IMR-90 (cell line): ENCODE data around the gene PIWIL4. TPM values are rescaled to one million over a fixed set of nuclear protein-coding genes. Genes with fewer than 3 reads are reported as not detected.

Experiments used
- ATAC-seq: fragments of 200-7000 bp; cut with Tn5 transposase; 2 replicates; pipeline ENCODE4 v1.9.1; 2020; ENCODE audit warnings: low read depth, mild to moderate bottlenecking, moderate library complexity
- BruUV-seq: library from RNA; stranded (reverse); fragments of 400-500 nt; replicated peaks from 2 replicates; lab custom pipeline; 2021; lab: Mats Ljungman, UMichigan
- CTCF ChIA-PET: fragments of 300-600 bp; formaldehyde crosslinking; extraction: SDS; loops from one replicate; lab custom pipeline; 2021; ENCODE audit warnings: antibody characterized with exemption; lab: Yijun Ruan, JAX
- POLR2A ChIA-PET: fragments of 300-600 bp; sonication (Branson Sonifier 250); formaldehyde crosslinking; loops from one replicate; lab custom pipeline; 2022; ENCODE audit warnings: antibody characterized with exemption; ENCODE audit not compliant: unreplicated experiment; lab: Charles Lee
- DNase-seq: peaks from one replicate; pipeline ENCODE4 v3.0.0; 2013
- H2AFZ ChIP-seq: replicated peaks from 2 replicates; pipeline ENCODE3; 2013; ENCODE audit warnings: low read length, mild to moderate bottlenecking; ENCODE audit not compliant: poor library complexity
- H2AK5ac ChIP-seq: 2 replicates; pipeline ENCODE4 v1.6.1; 2013; ENCODE audit warnings: low read depth, low read length, inconsistent platforms
- H2AK9ac ChIP-seq: replicated peaks from 2 replicates; pipeline ENCODE3; 2013; ENCODE audit warnings: mild to moderate bottlenecking, low read depth, low read length, moderate library complexity; ENCODE audit not compliant: poor library complexity
- H2BK120ac ChIP-seq: 2 replicates; pipeline ENCODE4 v1.6.1; 2013; ENCODE audit warnings: low read depth, low read length, inconsistent platforms
- H2BK15ac ChIP-seq: 3 replicates; pipeline ENCODE4 v1.6.1; 2013; ENCODE audit warnings: low read depth, low read length, inconsistent platforms
- H2BK20ac ChIP-seq: 2 replicates; pipeline ENCODE4 v1.6.1; 2013; ENCODE audit warnings: low read depth, mild to moderate bottlenecking, inconsistent platforms, low read length, moderate library complexity
- H2BK5ac ChIP-seq: 2 replicates; pipeline ENCODE4 v1.6.1; 2013; ENCODE audit warnings: mild to moderate bottlenecking, low read depth, low read length, inconsistent platforms; ENCODE audit not compliant: poor library complexity, severe bottlenecking
- H3K14ac ChIP-seq: replicated peaks from 2 replicates; pipeline ENCODE4 v1.6.1; 2013; ENCODE audit warnings: low read depth, low read length, inconsistent platforms
- H3K18ac ChIP-seq: 2 replicates; pipeline ENCODE4 v1.6.1; 2013; ENCODE audit warnings: low read depth, low read length, control low read depth
- H3K23ac ChIP-seq: 2 replicates; pipeline ENCODE4 v1.6.1; 2013; ENCODE audit warnings: low read depth, low read length, inconsistent platforms
- H3K27ac ChIP-seq: 2 replicates; pipeline ENCODE4 v1.5.1; 2013; ENCODE audit warnings: mild to moderate bottlenecking, control low read depth, low read length; ENCODE audit not compliant: insufficient read depth
- H3K27me3 ChIP-seq: 2 replicates; pipeline ENCODE4 v1.6.1; 2013; ENCODE audit warnings: low read length; ENCODE audit not compliant: control insufficient read depth, insufficient read depth
- H3K36me3 ChIP-seq: 2 replicates; pipeline ENCODE4 v1.6.1; 2013; ENCODE audit warnings: low read length, mixed read lengths; ENCODE audit not compliant: control insufficient read depth, insufficient read depth
- H3K4ac ChIP-seq: 2 replicates; pipeline ENCODE4 v1.6.1; 2013; ENCODE audit warnings: low read depth, low read length, inconsistent platforms
- H3K4me1 ChIP-seq: 2 replicates; pipeline ENCODE4 v1.6.1; 2013; ENCODE audit warnings: low read length, mixed read lengths; ENCODE audit not compliant: control insufficient read depth, insufficient read depth
- H3K4me2 ChIP-seq: 2 replicates; pipeline ENCODE4 v1.6.1; 2013; ENCODE audit warnings: low read depth, mild to moderate bottlenecking, control low read depth, low read length, moderate library complexity
- H3K4me3 ChIP-seq: 2 replicates; pipeline ENCODE4 v1.5.1; 2013; ENCODE audit warnings: low read depth, mild to moderate bottlenecking, control low read depth, low read length, moderate library complexity; ENCODE audit not compliant: insufficient read depth
- H3K56ac ChIP-seq: 2 replicates; pipeline ENCODE4 v1.6.1; 2013; ENCODE audit warnings: low read length, inconsistent platforms; ENCODE audit not compliant: insufficient read depth; ENCODE audit errors: extremely low read depth
- H3K79me1 ChIP-seq, 2 experiments: 2 replicates each; pipeline ENCODE4 v1.6.1; 2013; ENCODE audit warnings: low read length in 2 of 2, inconsistent platforms in 1 of 2, low read depth in 1 of 2
- H3K9ac ChIP-seq: 2 replicates; pipeline ENCODE4 v1.6.1; 2013; ENCODE audit warnings: low read depth, low read length, control low read depth
- H3K9me1 ChIP-seq: 2 replicates; pipeline ENCODE4 v1.6.1; 2013; ENCODE audit warnings: low read length, inconsistent platforms; ENCODE audit not compliant: insufficient read depth
- H3K9me3 ChIP-seq: 2 replicates; pipeline ENCODE4 v1.6.1; 2013; ENCODE audit warnings: low read length; ENCODE audit not compliant: control insufficient read depth, insufficient read depth
- H4K20me1 ChIP-seq: 2 replicates; pipeline ENCODE4 v1.6.1; 2013; ENCODE audit warnings: low read length, inconsistent platforms; ENCODE audit not compliant: insufficient read depth
- H4K5ac ChIP-seq: 2 replicates; pipeline ENCODE4 v1.6.1; 2013; ENCODE audit warnings: mild to moderate bottlenecking, low read depth, low read length, control low read depth
- H4K8ac ChIP-seq, 2 experiments: 2 replicates each; pipeline ENCODE4 v1.6.1; 2013; ENCODE audit warnings: low read depth in 2 of 2, low read length in 2 of 2, control low read depth in 1 of 2, inconsistent platforms in 1 of 2
- H4K91ac ChIP-seq: 2 replicates; pipeline ENCODE4 v1.6.1; 2013; ENCODE audit warnings: low read depth, low read length, inconsistent platforms; ENCODE audit not compliant: insufficient read depth
- BHLHE40 ChIP-seq: fragments of 150-350 bp; IDR thresholded peaks from 2 replicates; pipeline ENCODE4 v1.6.1; 2016; ENCODE audit warnings: mild to moderate bottlenecking, low read depth, low read length
- CEBPB ChIP-seq: IDR thresholded peaks from 2 replicates; pipeline ENCODE4 v1.6.1; 2012; ENCODE audit warnings: low read depth, low read length, improper control_type of control experiment
- CHD1 ChIP-seq: IDR thresholded peaks from 2 replicates; pipeline ENCODE4 v1.6.1; 2012; ENCODE audit warnings: low read depth, low read length, improper control_type of control experiment
- FOS ChIP-seq: fragments of 150-350 bp; IDR thresholded peaks from 2 replicates; pipeline ENCODE4 v1.6.1; 2016; ENCODE audit warnings: low read depth, low read length
- MAZ ChIP-seq: IDR thresholded peaks from 2 replicates; pipeline ENCODE4 v1.6.1; 2012; ENCODE audit warnings: low read depth, mild to moderate bottlenecking, low read length, improper control_type of control experiment, moderate library complexity, borderline replicate concordance
- MXI1 ChIP-seq: IDR thresholded peaks from 2 replicates; pipeline ENCODE4 v1.6.1; 2012; ENCODE audit warnings: low read depth, mild to moderate bottlenecking, low read length, moderate library complexity, borderline replicate concordance
- NFE2L2 ChIP-seq: fragments of 150-350 bp; IDR thresholded peaks from 2 replicates; pipeline ENCODE4 v1.6.1; 2016; ENCODE audit warnings: low read depth, mild to moderate bottlenecking, low read length
- RAD21 ChIP-seq: IDR thresholded peaks from 2 replicates; pipeline ENCODE4 v1.6.1; 2012; ENCODE audit warnings: low read length, improper control_type of control experiment
- RCOR1 ChIP-seq: IDR thresholded peaks from 2 replicates; pipeline ENCODE4 v1.6.1; 2012; ENCODE audit warnings: mild to moderate bottlenecking, low read length, improper control_type of control experiment; ENCODE audit not compliant: insufficient replicate concordance
- RFX5 ChIP-seq: IDR thresholded peaks from 2 replicates; pipeline ENCODE4 v1.8.0; 2012; ENCODE audit warnings: low read depth, mild to moderate bottlenecking, low read length, moderate library complexity
- SMC3 ChIP-seq: fragments of 150-350 bp; IDR thresholded peaks from 2 replicates; pipeline ENCODE4 v1.6.1; 2016; ENCODE audit warnings: low read depth, mild to moderate bottlenecking, antibody characterized with exemption, low read length, moderate library complexity
- WGBS, 2 experiments: methylation state at CpG; one replicate each; pipeline versions ENCODE4 v1.1.5 to v1.1.7; 2013; ENCODE audit warnings: missing lambda C conversion rate in 2 of 2; ENCODE audit not compliant: insufficient read length in 1 of 2; ENCODE audit errors: extremely low coverage in 2 of 2; 5-methylcytosine and 5-hydroxymethylcytosine counted together
- dilution Hi-C: fragments of 300-500 bp; cut with HindIII; formaldehyde crosslinking; loops from one replicate; pipeline ENCODE4 v1.14.3; 2018; ENCODE audit warnings: low sequenced_read_pairs; ENCODE audit not compliant: unreplicated experiment
- in situ Hi-C: fragments of 300-500 bp; cut with MboI; formaldehyde crosslinking; loops from 3 replicates; pipeline ENCODE4 v1.14.3; 2019; ENCODE audit warnings: low sequenced_read_pairs, inconsistent platforms, mixed read lengths
- intact Hi-C: fragments of 100-400 bp; cut with micrococcal nuclease; formaldehyde crosslinking; loops from 2 replicates; pipeline ENCODE4 v1.10.0; 2022
- polyA plus RNA-seq, 3 experiments: library from polyadenylated mRNA; depleted of rRNA; stranded (reverse); fragments of >200 nt; gene quantifications; 2 replicates each; pipeline ENCODE4 v1.2.3, GENCODE V29; 2012; ENCODE audit warnings: low replicate concordance in 1 of 3
- total RNA-seq: library from RNA; depleted of rRNA; stranded (reverse); fragments of >200 nt; gene quantifications from 2 replicates; pipeline ENCODE4 v1.2.3, GENCODE V29; 2012
- TF ChIP-seq, protein P1 (sequence below): fragments of 150-350 bp; IDR thresholded peaks from 2 replicates; pipeline ENCODE4 v1.6.1; 2016; ENCODE audit warnings: low read depth, mild to moderate bottlenecking, low read length, moderate library complexity, borderline replicate concordance
- TF ChIP-seq, protein P2 (sequence below): fragments of 150-350 bp; IDR thresholded peaks from 2 replicates; pipeline ENCODE4 v1.6.1; 2017; ENCODE audit warnings: mild to moderate bottlenecking, antibody characterized with exemption, low read length, low read depth

The PIWIL4 gene
- total and polyA plus RNA-seq, 2 of the 4 experiments (the other 2 are of a cell fraction) = 0.72 to 1.3 TPM

DNA sequence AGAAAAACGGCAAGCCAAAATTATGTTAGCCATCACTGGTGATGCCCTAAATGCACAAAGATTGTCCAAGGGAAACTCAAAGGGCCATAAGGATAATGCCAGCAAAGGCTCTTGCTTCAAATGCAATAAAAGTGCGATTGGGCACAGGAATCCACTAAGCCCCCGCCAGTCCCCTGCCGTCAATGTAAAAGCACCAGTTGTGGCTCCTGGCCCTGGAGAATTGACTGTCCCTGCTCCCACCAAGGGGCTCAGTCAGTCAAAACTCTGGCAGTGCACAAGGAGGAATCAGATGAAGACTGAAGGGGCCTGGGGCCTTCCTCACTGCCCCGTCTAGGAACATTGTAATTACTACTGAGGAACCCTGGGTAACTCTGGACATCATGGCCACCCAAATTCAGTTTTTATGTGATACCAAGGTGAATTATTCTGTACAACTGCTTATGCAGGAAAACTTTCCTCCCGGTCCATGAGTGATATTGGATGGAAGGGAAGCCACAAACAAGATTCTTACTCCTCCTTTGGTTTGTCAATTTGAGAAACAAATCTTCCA lies 85.6 kb downstream of the PIWIL4 start:
- no peaks in the 10 kb centered on the region for H4K20me1 ChIP-seq
- no peaks in the 10 kb centered on the region for H3K9me1 ChIP-seq
- H3K4ac ChIP-seq = no peak overlapping the region
- H3K4me1 ChIP-seq = peaks cover 6% of the 10 kb centered on the region
- no peak overlapping the region for H4K91ac ChIP-seq
- no peak overlapping the region for H3K4me2 ChIP-seq
- H2AFZ ChIP-seq = no peak overlapping the region
- WGBS, 2 experiments = 85% methylated on average over 4 of the region's 6 CpGs; no CpG with 5 or more reads in 1 of the 2 experiments
- no peak overlapping the region for H4K5ac ChIP-seq
- no peak overlapping the region for H3K4me3 ChIP-seq
- no peaks in the 10 kb centered on the region for H3K36me3 ChIP-seq
- in situ Hi-C loops = no loop called here
- CTCF ChIA-PET = no interaction called here
- H2BK5ac ChIP-seq = no peak overlapping the region
- dilution Hi-C loops = no loop called here
- ATAC-seq (no peak), DNase-seq (no peak)
- H3K9ac ChIP-seq = no peak overlapping the region
- H3K14ac ChIP-seq = no peak overlapping the region
- no peak overlapping the region for H2BK20ac ChIP-seq
- BruUV-seq = no TSS peak
- POLR2A ChIA-PET = no interaction called here
- H3K27me3 ChIP-seq = peaks cover 22% of the 10 kb centered on the region
- no peak overlapping the region for H3K23ac ChIP-seq
- H2BK120ac ChIP-seq = no peak overlapping the region
- H4K8ac ChIP-seq = no peak overlapping the region
- no peak overlapping the region for H2AK5ac ChIP-seq
- H3K27ac ChIP-seq = no peak overlapping the region
- H2AK9ac ChIP-seq = no peak overlapping the region
- intact Hi-C loops = no loop called here
- no peak overlapping the region for H3K56ac ChIP-seq
- TF ChIP-seq FOS = no peak
- TF ChIP-seq, protein P1, sequence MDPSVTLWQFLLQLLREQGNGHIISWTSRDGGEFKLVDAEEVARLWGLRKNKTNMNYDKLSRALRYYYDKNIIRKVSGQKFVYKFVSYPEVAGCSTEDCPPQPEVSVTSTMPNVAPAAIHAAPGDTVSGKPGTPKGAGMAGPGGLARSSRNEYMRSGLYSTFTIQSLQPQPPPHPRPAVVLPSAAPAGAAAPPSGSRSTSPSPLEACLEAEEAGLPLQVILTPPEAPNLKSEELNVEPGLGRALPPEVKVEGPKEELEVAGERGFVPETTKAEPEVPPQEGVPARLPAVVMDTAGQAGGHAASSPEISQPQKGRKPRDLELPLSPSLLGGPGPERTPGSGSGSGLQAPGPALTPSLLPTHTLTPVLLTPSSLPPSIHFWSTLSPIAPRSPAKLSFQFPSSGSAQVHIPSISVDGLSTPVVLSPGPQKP = no peak
- no peak for TF ChIP-seq MXI1
- TF ChIP-seq RCOR1 = no peak
- no peak for TF ChIP-seq CHD1
- no peak for TF ChIP-seq RAD21
- TF ChIP-seq, protein P2, sequence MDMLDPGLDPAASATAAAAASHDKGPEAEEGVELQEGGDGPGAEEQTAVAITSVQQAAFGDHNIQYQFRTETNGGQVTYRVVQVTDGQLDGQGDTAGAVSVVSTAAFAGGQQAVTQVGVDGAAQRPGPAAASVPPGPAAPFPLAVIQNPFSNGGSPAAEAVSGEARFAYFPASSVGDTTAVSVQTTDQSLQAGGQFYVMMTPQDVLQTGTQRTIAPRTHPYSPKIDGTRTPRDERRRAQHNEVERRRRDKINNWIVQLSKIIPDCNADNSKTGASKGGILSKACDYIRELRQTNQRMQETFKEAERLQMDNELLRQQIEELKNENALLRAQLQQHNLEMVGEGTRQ = no peak
- no peak for TF ChIP-seq SMC3
- TF ChIP-seq BHLHE40 = no peak
- TF ChIP-seq RFX5 = no peak
- TF ChIP-seq CEBPB = no peak
- TF ChIP-seq NFE2L2 = no peak
- TF ChIP-seq MAZ = no peak
- H3K79me1 ChIP-seq = no peaks in the 10 kb centered on the region
- H3K9me3 ChIP-seq = no peaks in the 10 kb centered on the region
- no peak overlapping the region for H2BK15ac ChIP-seq
- no peak overlapping the region for H3K18ac ChIP-seq
